Measurements from ENCODE around the gene RGS7. TPM values are rescaled to one million over a fixed set of nuclear protein-coding genes. Genes with fewer than 3 reads are reported as not detected.

The RGS7 gene
- total and polyA plus RNA-seq, 2 experiments from 2014 or later = 0.32 to 1.7 TPM

GRCh38 chr1:240927821-240928220, 429.2 kb downstream of the RGS7 start:
- in situ Hi-C loops (cut with MboI) = no loop called here
- no peaks in the 10 kb centered on the region; the same call in 1 of the 2 replicates for H3K27me3 ChIP-seq (replicated peaks; ENCODE audit: insufficient read depth)
- no peaks in the 10 kb centered on the region for H4K20me1 ChIP-seq (ENCODE audit: insufficient read depth)
- no peaks in the 10 kb centered on the region for H3F3A ChIP-seq (ENCODE audit: insufficient read depth)
- H3K4me3 ChIP-seq = no peak overlapping the region
- TF ChIP-seq EZH2 (IDR thresholded peaks at IDR 0.05; ENCODE audit: insufficient read depth, poor library complexity, severe bottlenecking) (no peak), EZH2phosphoT487 (IDR thresholded peaks at IDR 0.05; ENCODE audit: insufficient read depth, low read depth) (no peak)
- no peaks in the 10 kb centered on the region for H3K9me3 ChIP-seq (ENCODE audit: low read depth)
- H2AFZ ChIP-seq = no peak overlapping the region
- H3K4me2 ChIP-seq (ENCODE audit: unreplicated experiment) = no peak overlapping the region
- no peaks in the 10 kb centered on the region for H3K9me2 ChIP-seq (ENCODE audit: insufficient read depth)
- H3K9ac ChIP-seq = no peak overlapping the region
- WGBS, 2 experiments (ENCODE audit: low coverage in 1 of 2, low lambda C conversion rate in 2 of 2, missing lambda C conversion rate in 2 of 2) = 49 to 66% methylated on average over 3 of the region's 3 CpGs
- no peak for DNase-seq
- H3K79me2 ChIP-seq (ENCODE audit: insufficient read depth) = no peaks in the 10 kb centered on the region
- no peak overlapping the region for H3K27ac ChIP-seq
- no peaks in the 10 kb centered on the region for H3K36me3 ChIP-seq (ENCODE audit: low read depth)
- H3K4me1 ChIP-seq (ENCODE audit: insufficient read depth) = no peaks in the 10 kb centered on the region

DNA sequence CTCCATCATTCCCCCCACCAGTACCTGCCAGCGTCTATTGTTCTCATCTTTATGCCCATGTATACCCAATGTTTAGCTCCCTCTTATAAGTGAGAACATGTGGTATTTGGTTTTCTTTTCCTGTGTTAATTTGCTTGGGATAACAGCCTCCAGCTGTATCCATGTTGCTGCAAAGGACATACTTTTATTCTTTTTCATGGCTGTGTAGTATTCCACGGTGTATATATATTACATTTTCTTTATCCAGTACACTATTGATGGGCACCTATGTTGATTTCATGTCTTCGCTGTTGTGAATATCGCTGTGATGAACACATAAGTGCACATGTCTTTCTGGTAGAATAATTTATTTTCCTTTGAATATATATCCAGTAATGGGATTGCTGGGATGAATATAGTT, 431.7 kb downstream of the RGS7 start:
- H3K79me2 ChIP-seq (ENCODE audit: insufficient read depth) = no peaks in the 10 kb centered on the region
- WGBS, 2 experiments (ENCODE audit: low coverage in 1 of 2, low lambda C conversion rate in 2 of 2, missing lambda C conversion rate in 2 of 2) = 41 to 42% methylated on average over 4 of the region's 4 CpGs
- H3K27ac ChIP-seq = no peak overlapping the region
- no peaks in the 10 kb centered on the region for H4K20me1 ChIP-seq (ENCODE audit: insufficient read depth)
- no peaks in the 10 kb centered on the region for H3K9me3 ChIP-seq (ENCODE audit: low read depth)
- H3K4me1 ChIP-seq (ENCODE audit: insufficient read depth) = no peaks in the 10 kb centered on the region
- H2AFZ ChIP-seq = no peak overlapping the region
- no peak for DNase-seq
- H3K9me2 ChIP-seq (ENCODE audit: insufficient read depth) = no peaks in the 10 kb centered on the region
- H3K4me2 ChIP-seq (ENCODE audit: unreplicated experiment) = no peak overlapping the region
- in situ Hi-C loops (cut with MboI) = no loop called here
- no peak overlapping the region for H3K4me3 ChIP-seq
- H3K36me3 ChIP-seq (ENCODE audit: low read depth) = no peaks in the 10 kb centered on the region
- TF ChIP-seq EZH2 (IDR thresholded peaks at IDR 0.05; ENCODE audit: insufficient read depth, poor library complexity, severe bottlenecking) (no peak), EZH2phosphoT487 (IDR thresholded peaks at IDR 0.05; ENCODE audit: insufficient read depth, low read depth) (no peak)
- no peaks in the 10 kb centered on the region; the same call in 1 of the 2 replicates for H3K27me3 ChIP-seq (replicated peaks; ENCODE audit: insufficient read depth)
- no peaks in the 10 kb centered on the region for H3F3A ChIP-seq (ENCODE audit: insufficient read depth)
- H3K9ac ChIP-seq = no peak overlapping the region

DNA sequence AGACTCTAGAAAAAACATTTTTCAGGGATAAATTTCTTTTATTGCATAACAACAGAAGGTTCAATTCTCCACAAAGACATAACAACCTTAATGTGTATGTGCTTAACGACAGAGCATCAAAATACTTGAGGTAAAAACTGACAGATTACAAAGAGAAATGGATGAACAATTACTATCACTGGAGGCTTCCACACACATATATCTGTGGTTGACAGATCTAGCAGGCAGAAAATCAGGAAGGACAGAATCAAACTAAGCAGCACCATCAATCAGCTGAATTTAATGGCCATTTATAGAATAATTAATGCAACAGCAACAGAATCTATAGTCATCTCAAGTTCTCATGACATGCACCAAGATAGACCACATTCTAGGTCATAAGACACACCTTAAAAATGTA, 439.0 kb downstream of the RGS7 start:
- DNase-seq = no peak
- H3K9me3 ChIP-seq (ENCODE audit: low read depth) = no peaks in the 10 kb centered on the region
- H3K9ac ChIP-seq = no peak overlapping the region
- no peaks in the 10 kb centered on the region for H3K9me2 ChIP-seq (ENCODE audit: insufficient read depth)
- in situ Hi-C loops (cut with MboI) = no loop called here
- no peaks in the 10 kb centered on the region for H3K4me1 ChIP-seq (ENCODE audit: insufficient read depth)
- 35 to 67% methylated on average over 1 of the region's 1 CpG for WGBS, 2 experiments (ENCODE audit: low coverage in 1 of 2, low lambda C conversion rate in 2 of 2, missing lambda C conversion rate in 2 of 2)
- H3K27ac ChIP-seq = no peak overlapping the region
- H4K20me1 ChIP-seq (ENCODE audit: insufficient read depth) = no peaks in the 10 kb centered on the region
- TF ChIP-seq EZH2 (IDR thresholded peaks at IDR 0.05; ENCODE audit: insufficient read depth, poor library complexity, severe bottlenecking) (no peak), EZH2phosphoT487 (IDR thresholded peaks at IDR 0.05; ENCODE audit: insufficient read depth, low read depth) (no peak)
- H3K4me2 ChIP-seq (ENCODE audit: unreplicated experiment) = no peak overlapping the region
- no peak overlapping the region for H2AFZ ChIP-seq
- H3K36me3 ChIP-seq (ENCODE audit: low read depth) = no peaks in the 10 kb centered on the region
- no peak overlapping the region for H3K4me3 ChIP-seq
- H3K79me2 ChIP-seq (ENCODE audit: insufficient read depth) = no peaks in the 10 kb centered on the region
- H3K27me3 ChIP-seq (replicated peaks; ENCODE audit: insufficient read depth) = no peaks in the 10 kb centered on the region
- H3F3A ChIP-seq (ENCODE audit: insufficient read depth) = no peaks in the 10 kb centered on the region

- H2AFZ ChIP-seq = no peak overlapping the region
- H3K4me2 ChIP-seq (ENCODE audit: unreplicated experiment) = no peak overlapping the region
- H3F3A ChIP-seq (ENCODE audit: insufficient read depth) = no peaks in the 10 kb centered on the region
- no peak for DNase-seq
- H3K9ac ChIP-seq = no peak overlapping the region
- no peaks in the 10 kb centered on the region for H3K9me2 ChIP-seq (ENCODE audit: insufficient read depth)
- no peaks in the 10 kb centered on the region for H3K27me3 ChIP-seq (replicated peaks; ENCODE audit: insufficient read depth)
- no peaks in the 10 kb centered on the region for H3K79me2 ChIP-seq (ENCODE audit: insufficient read depth)
- H3K4me1 ChIP-seq (ENCODE audit: insufficient read depth) = no peaks in the 10 kb centered on the region
- H3K36me3 ChIP-seq (ENCODE audit: low read depth) = no peaks in the 10 kb centered on the region
- TF ChIP-seq EZH2 (IDR thresholded peaks at IDR 0.05; ENCODE audit: insufficient read depth, poor library complexity, severe bottlenecking) (no peak), EZH2phosphoT487 (IDR thresholded peaks at IDR 0.05; ENCODE audit: insufficient read depth, low read depth) (no peak)
- no peaks in the 10 kb centered on the region for H3K9me3 ChIP-seq (ENCODE audit: low read depth)
- H3K4me3 ChIP-seq = no peak overlapping the region
- no peak overlapping the region for H3K27ac ChIP-seq
- H4K20me1 ChIP-seq (ENCODE audit: insufficient read depth) = no peaks in the 10 kb centered on the region
- in situ Hi-C loops (cut with MboI) = no loop called here
- 0 to 4% methylated on average over 1 of the region's 1 CpG for WGBS, 2 experiments (ENCODE audit: low coverage in 1 of 2, low lambda C conversion rate in 2 of 2, missing lambda C conversion rate in 2 of 2)
Observed at GRCh38 chr1:240914506-240914905, 442.5 kb downstream of the RGS7 start.

DNA sequence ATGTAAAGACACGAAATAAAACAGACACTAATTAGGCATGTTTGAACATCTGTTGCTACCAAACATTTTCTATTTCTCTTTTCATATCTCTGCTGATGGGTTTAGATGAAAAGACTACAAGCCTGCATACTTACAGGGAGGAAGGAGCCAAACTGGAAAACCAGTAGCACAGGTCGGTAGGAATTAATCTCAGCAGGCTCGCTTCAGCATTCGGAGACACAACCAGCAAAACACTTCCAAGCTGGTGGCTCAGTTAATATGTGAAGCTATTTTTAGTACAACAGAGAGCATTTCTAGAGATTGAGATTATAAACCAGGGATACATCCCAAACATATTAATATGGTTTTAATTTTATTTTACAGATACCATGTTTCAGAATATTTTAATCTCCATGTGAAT, 444.2 kb downstream of the RGS7 start:
- no peak overlapping the region for H3K4me3 ChIP-seq
- WGBS, 2 experiments (ENCODE audit: low coverage in 1 of 2, low lambda C conversion rate in 2 of 2, missing lambda C conversion rate in 2 of 2) = 24 to 29% methylated on average over 4 of the region's 4 CpGs
- no peak for TF ChIP-seq EZH2phosphoT487 (IDR thresholded peaks at IDR 0.05; ENCODE audit: insufficient read depth, low read depth)
- H3K27me3 ChIP-seq (replicated peaks; ENCODE audit: insufficient read depth) = no peaks in the 10 kb centered on the region
- H2AFZ ChIP-seq = no peak overlapping the region
- H3K9ac ChIP-seq = no peak overlapping the region
- no peaks in the 10 kb centered on the region for H3K79me2 ChIP-seq (ENCODE audit: insufficient read depth)
- no peaks in the 10 kb centered on the region for H3K4me1 ChIP-seq (ENCODE audit: insufficient read depth)
- no peak overlapping the region for H3K4me2 ChIP-seq (ENCODE audit: unreplicated experiment)
- H3K27ac ChIP-seq = no peak overlapping the region
- H3K36me3 ChIP-seq (ENCODE audit: low read depth) = no peaks in the 10 kb centered on the region
- no peak for DNase-seq
- no peaks in the 10 kb centered on the region for H3F3A ChIP-seq (ENCODE audit: insufficient read depth)
- H4K20me1 ChIP-seq (ENCODE audit: insufficient read depth) = no peaks in the 10 kb centered on the region
- in situ Hi-C loops (cut with MboI) = no loop called here
- H3K9me2 ChIP-seq (ENCODE audit: insufficient read depth) = no peaks in the 10 kb centered on the region
- no peaks in the 10 kb centered on the region for H3K9me3 ChIP-seq (ENCODE audit: low read depth)

Measured in GM23248 (cell line).